Heart left ventricle (tissue), 13 donors: ENCODE data around the gene MYBPH.

Source experiments
- POLR2A ChIP-seq, 2 donors: fragments of 450-650 bp; IDR thresholded peaks; one replicate each; pipeline ENCODE4 v1.6.1; 2017; ENCODE audit warnings: antibody characterized with exemption in 2 of 2, mild to moderate bottlenecking in 2 of 2, moderate library complexity in 2 of 2
- TF ChIP-seq, protein P1 (sequence below), 12 donors: fragments of 200-600 bp; sonication (generic) in 4 of 12; IDR thresholded peaks; one replicate each; pipeline versions ENCODE4 v1.5.0 to v1.8.0; 2018 to 2022; ENCODE audit warnings: antibody characterized with exemption in 12 of 12, mild to moderate bottlenecking in 5 of 12
- donor health status: ischemic (EF 13 %, LVEDD 7.1; RV severe dilation, severe dysfunction).
- donor health status: DM: no; HTN: yes; CAD: no.
- donor health status: DM: no; HTN: no; CAD: no.
- donor health status: ischemic (EF 25% LVEDD 6.9; RV normal size, moderate dysfunction).
- donor health status: ischemic (EF 25% LVEDD 5.7; RV mildly dilated, moderate dysfunction).
- donor health status: ischemic (EF 35%, LVEDD 5.7; RV mildly dilated, moderate dysfunction).
- donor health status: nonischemic (EF 11% LVEDD 7.7; RV severe dilation, severe dysfunction).
- donor health status: DM: yes; HTN: yes; CAD: no.
- donor health status: PGD.
- donor health status: ischemic (EF 29% LVEDD 5.4; RV normal size, mild dysfunction).
- donor health status: nonischemic (EF 23%, LVEDD 6.1; RV moderate dilation, normal function).

DNA sequence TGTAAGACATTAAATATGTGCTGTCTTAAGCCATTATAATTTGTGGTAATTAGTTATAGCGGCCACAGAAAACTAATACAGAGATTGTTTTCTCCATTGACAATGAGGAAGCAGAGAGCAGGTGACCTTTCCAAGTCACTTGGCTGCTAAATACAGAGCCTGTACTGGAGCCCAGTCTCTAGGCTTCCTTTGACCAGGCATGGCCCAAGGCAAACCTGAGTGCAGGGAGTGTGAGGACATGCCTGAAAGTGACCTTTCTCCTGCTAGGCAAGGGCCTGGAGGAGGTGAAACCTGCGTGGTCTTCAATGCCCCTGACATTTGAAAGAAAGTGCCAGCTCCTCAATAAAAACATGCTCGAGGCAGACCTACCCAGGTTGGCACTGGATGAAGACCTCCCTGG is 23.4 kb upstream of the MYBPH start:
- TF ChIP-seq, protein P1, sequence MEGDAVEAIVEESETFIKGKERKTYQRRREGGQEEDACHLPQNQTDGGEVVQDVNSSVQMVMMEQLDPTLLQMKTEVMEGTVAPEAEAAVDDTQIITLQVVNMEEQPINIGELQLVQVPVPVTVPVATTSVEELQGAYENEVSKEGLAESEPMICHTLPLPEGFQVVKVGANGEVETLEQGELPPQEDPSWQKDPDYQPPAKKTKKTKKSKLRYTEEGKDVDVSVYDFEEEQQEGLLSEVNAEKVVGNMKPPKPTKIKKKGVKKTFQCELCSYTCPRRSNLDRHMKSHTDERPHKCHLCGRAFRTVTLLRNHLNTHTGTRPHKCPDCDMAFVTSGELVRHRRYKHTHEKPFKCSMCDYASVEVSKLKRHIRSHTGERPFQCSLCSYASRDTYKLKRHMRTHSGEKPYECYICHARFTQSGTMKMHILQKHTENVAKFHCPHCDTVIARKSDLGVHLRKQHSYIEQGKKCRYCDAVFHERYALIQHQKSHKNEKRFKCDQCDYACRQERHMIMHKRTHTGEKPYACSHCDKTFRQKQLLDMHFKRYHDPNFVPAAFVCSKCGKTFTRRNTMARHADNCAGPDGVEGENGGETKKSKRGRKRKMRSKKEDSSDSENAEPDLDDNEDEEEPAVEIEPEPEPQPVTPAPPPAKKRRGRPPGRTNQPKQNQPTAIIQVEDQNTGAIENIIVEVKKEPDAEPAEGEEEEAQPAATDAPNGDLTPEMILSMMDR (IDR thresholded peaks at IDR 0.05) = no peak
- no peak for TF ChIP-seq POLR2A (IDR thresholded peaks at IDR 0.05)
